Osteocyte (in vitro differentiated cells): ENCODE results near the gene FKBP10. TPM values are rescaled to one million over a fixed set of nuclear protein-coding genes. Genes with fewer than 3 reads are reported as not detected.

Experiments
- DNase-seq: peaks from one replicate; pipeline ENCODE4 v3.0.0; 2021; ENCODE audit warnings: mixed read lengths; ENCODE audit not compliant: unreplicated experiment; ENCODE audit errors: extremely low spot score
- H3K27ac Mint-ChIP-seq: one replicate; pipeline ENCODE4 v1.8.0; 2021; ENCODE audit warnings: mild to moderate bottlenecking, mixed read lengths; ENCODE audit not compliant: unreplicated experiment
- H3K27me3 Mint-ChIP-seq: one replicate; pipeline ENCODE4 v1.8.0; 2021; ENCODE audit warnings: mixed read lengths; ENCODE audit not compliant: unreplicated experiment
- H3K36me3 Mint-ChIP-seq: one replicate; pipeline ENCODE4 v1.8.0; 2021; ENCODE audit warnings: mixed read lengths; ENCODE audit not compliant: unreplicated experiment
- H3K4me1 Mint-ChIP-seq: one replicate; pipeline ENCODE4 v1.8.0; 2021; ENCODE audit warnings: mixed read lengths; ENCODE audit not compliant: unreplicated experiment
- H3K4me3 Mint-ChIP-seq: one replicate; pipeline ENCODE4 v1.8.0; 2021; ENCODE audit warnings: mild to moderate bottlenecking, moderate library complexity, mixed read lengths; ENCODE audit not compliant: unreplicated experiment
- H3K9me3 Mint-ChIP-seq: one replicate; pipeline ENCODE4 v1.8.0; 2021; ENCODE audit warnings: mixed read lengths; ENCODE audit not compliant: unreplicated experiment
- CTCF ChIP-seq: fragments of 200-600 bp; sonication (generic); IDR thresholded peaks from 2 replicates; pipeline ENCODE4 v1.5.0; 2021; ENCODE audit warnings: antibody characterized with exemption, mild to moderate bottlenecking, moderate library complexity
- total RNA-seq: library from RNA; stranded (reverse); gene quantifications from 2 replicates; pipeline ENCODE4 v1.2.1, GENCODE V29; 2021

FKBP10 gene
- total RNA-seq, 1 donor from 2014 or later: 426 TPM

GRCh38 chr17:41768682-41769288, 44.0 kb upstream of the FKBP10 start:
- Mint-ChIP-seq H3K27ac (no peak overlapping the region), H3K4me3 (no peak overlapping the region), H3K27me3 (no peaks in the 10 kb centered on the region), H3K9me3 (no peaks in the 10 kb centered on the region), H3K36me3 (peaks cover 43% of the 10 kb centered on the region), H3K4me1 (peaks cover 13% of the 10 kb centered on the region)
- no peak for TF ChIP-seq CTCF
- DNase-seq: no peak

GRCh38 chr17:41769346-41769862, 43.4 kb upstream of the FKBP10 start:
- Mint-ChIP-seq H3K36me3 (peaks cover 40% of the 10 kb centered on the region), H3K27me3 (no peaks in the 10 kb centered on the region), H3K27ac (no peak overlapping the region), H3K9me3 (no peaks in the 10 kb centered on the region), H3K4me3 (no peak overlapping the region), H3K4me1 (peaks cover 18% of the 10 kb centered on the region)
- TF ChIP-seq CTCF: no peak
- DNase-seq: no peak

- Mint-ChIP-seq H3K27ac (no peak overlapping the region), H3K9me3 (no peaks in the 10 kb centered on the region), H3K4me1 (peaks cover 22% of the 10 kb centered on the region), H3K27me3 (no peaks in the 10 kb centered on the region), H3K36me3 (peaks cover 36% of the 10 kb centered on the region), H3K4me3 (no peak overlapping the region)
- no peak for DNase-seq
- TF ChIP-seq CTCF: no peak
Measured at GRCh38 chr17:41769985-41770384, 42.8 kb upstream of the FKBP10 start.

- no peak for DNase-seq
- no peak overlapping the region for H3K4me3 Mint-ChIP-seq
- H3K27me3 Mint-ChIP-seq: no peaks in the 10 kb centered on the region
- H3K4me1 Mint-ChIP-seq: peaks cover 37% of the 10 kb centered on the region
- no peak for TF ChIP-seq CTCF
- H3K27ac Mint-ChIP-seq: no peak overlapping the region
- no peaks in the 10 kb centered on the region for H3K9me3 Mint-ChIP-seq
- H3K36me3 Mint-ChIP-seq: peaks cover 32% of the 10 kb centered on the region
Measured at GRCh38 chr17:41771389-41772206, 41.2 kb upstream of the FKBP10 start.

GRCh38 chr17:41772218-41772585, 40.6 kb upstream of the FKBP10 start:
- DNase-seq: no peak
- Mint-ChIP-seq H3K9me3 (no peaks in the 10 kb centered on the region), H3K27ac (no peak overlapping the region), H3K27me3 (no peaks in the 10 kb centered on the region), H3K36me3 (peaks cover 29% of the 10 kb centered on the region), H3K4me1 (peaks cover 43% of the 10 kb centered on the region), H3K4me3 (no peak overlapping the region)
- TF ChIP-seq CTCF: no peak
